ENCODE results near the gene LRRC4C.

The LRRC4C gene

GRCh38 chr11:40370821-40371616, 1088.4 kb downstream of the LRRC4C start:
- DNase-seq (ENCODE audit: low read depth): no peak

DNA sequence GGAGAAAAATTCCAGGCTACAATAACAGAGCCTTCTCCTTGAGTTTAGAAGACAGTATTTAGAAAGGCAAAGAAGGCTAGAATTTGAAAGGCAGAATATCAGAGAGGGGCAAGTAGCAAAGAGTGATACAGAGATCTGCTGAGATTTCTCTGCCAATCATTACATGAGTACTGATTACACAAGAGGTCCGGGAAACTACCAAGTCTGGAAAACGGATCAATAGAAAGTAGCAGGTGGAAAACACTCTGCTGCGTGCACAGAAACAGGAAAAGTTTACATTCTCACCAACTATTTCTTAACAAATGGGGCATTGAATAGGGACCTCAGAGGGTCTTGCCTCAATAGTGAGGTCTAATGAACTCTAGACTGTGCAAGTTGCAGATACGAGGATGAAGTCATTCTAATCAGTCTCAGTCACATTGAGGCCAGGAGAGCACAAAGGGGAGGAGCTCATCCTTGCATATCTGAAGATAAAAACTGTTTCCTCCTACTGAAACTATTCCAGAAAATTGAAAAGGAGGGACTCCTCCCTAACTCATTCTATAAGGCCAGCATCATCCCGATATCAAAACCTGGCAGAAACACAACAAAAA, 1099.2 kb downstream of the LRRC4C start:
- no peak for DNase-seq (ENCODE audit: low read depth)

DNA sequence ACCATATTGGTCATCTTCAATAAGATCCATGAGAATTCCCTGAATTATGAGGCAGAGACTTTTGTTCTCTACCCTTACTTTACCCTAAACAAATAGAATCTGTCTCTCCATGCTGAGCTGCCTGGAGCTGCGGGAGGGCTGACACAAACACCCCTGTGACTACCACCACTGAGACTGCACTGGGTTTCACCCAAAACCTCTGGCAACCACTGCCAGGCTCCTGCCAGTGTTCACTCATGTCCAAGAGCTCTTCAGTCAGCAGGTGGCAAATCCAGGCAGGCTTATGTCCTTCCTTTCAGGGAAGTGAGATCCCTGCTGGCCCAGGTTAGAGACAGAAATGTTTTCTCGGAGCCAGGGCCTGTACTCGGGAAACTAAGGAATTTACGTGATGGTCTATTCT, 1105.3 kb downstream of the LRRC4C start:
- DNase-seq (ENCODE audit: low read depth): no peak

DNA sequence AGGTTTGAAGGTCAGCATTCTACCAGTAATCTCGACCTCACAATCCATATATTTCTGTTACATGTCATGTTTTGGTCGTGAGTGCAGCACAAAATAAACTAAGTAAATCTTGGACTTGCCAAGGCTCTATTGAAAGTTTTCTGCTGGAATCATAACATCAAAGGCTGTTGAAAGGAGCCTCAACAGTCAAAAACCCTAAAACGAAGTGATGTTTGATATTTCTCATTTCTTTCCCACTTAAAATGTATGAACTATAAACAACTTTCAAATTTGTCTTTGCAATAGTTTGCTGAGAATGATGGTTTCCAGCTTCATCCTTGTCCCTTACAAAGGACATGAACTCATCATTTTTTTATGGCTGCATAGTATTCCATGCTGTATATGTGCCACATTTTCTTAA, 1118.5 kb downstream of the LRRC4C start:
- DNase-seq (ENCODE audit: low read depth): no peak

GRCh38 chr11:40338739-40339138, 1120.7 kb downstream of the LRRC4C start:
- no peak for DNase-seq (ENCODE audit: low read depth)

GRCh38 chr11:40338062-40338461, 1121.4 kb downstream of the LRRC4C start:
- no peak for DNase-seq (ENCODE audit: low read depth)

DNA sequence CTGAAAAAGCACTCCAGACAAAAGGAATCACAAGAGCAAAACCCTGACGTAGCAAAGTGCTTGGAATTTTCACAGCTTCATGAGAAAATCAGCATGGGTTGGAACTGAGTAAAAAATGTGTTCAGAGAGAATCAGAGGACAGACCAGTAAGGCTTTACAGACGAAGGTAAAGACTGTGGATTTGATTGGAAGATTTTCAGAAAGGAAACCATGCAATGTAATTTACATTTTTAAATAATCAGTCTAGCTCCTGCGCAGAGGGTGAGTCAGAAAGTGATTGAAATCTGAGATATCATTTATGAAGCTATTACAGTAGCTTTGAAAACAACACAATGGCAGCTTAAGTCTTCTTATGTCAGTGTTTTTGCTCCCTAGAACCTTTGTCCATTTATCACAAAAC, 1122.3 kb downstream of the LRRC4C start:
- DNase-seq (ENCODE audit: low read depth): no peak

DNA sequence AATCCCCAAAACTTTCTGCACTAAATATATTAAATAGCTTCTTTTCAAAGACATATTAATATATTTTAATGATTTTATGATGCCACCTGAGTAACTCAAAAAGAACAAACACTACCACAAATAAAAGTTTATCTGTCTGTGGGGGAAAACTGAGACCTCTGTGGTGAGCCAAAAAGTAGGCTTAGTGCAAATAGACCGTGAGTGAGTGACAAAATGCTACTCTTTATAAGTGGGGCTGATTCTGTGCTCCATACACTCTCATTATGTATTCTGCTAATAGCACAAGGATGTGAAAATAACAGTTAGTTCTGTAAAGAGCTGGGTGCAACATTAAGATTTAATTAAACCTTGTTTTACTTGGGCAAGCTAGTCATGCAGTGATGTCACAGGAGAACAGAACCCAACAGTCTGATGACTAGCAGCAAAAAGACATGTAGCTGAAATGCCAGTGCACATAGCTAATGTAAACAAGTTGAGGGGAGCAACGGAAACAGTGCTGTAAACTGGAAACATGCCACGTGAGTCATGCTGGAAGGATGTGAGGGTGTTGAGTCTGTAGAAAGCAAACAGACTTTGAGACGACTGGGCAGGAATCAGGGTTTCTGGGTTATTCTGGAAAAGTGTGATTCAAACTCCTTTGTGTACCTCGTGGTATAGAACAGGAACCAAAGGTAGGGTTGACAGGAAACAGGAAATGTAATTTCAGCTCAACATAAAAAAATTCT, 1130.4 kb downstream of the LRRC4C start:
- no peak for DNase-seq (ENCODE audit: low read depth)

GRCh38 chr11:40323241-40323640, 1136.2 kb downstream of the LRRC4C start:
- DNase-seq (ENCODE audit: low read depth): no peak

DNA sequence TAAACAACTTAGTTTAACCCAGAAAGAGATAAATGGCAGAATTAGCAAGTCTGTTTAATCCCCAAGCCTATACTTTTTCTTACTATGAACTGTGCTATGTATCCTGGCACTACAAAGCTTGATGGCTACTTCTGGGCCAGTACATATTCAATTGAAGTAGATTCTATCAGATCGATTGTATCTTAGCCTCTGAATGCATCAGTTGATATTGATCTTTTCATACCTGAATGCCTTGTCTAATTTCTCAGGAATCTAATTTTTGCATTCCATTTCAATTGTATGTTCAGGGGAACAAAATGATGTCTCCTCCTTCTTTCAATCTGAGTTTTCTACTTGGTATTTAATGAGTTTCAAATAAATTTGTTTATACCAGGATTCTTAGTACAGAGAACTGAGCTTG, 1137.9 kb downstream of the LRRC4C start:
- DNase-seq (ENCODE audit: low read depth): no peak

- no peak for DNase-seq (ENCODE audit: low read depth)
Observed at GRCh38 chr11:40316171-40316570, 1143.3 kb downstream of the LRRC4C start.

DNA sequence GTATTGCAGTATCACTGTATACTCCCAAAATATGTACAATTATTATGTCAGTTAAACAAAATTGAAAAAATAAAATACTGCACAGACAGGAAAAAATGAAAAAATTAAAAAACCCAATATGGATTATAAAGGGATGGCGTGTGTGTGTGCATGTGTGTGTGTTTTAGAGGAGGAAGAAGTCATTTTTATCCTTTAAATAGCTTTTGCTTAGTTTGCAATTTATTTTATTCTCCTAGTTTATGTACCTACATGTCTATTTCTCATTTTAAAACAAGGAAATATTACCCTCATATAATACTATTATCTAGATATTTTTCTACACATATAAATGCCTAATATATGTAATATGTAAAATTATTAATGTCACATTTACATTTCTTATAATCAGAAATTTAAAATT, 1144.3 kb downstream of the LRRC4C start:
- DNase-seq (ENCODE audit: low read depth): no peak

DNA sequence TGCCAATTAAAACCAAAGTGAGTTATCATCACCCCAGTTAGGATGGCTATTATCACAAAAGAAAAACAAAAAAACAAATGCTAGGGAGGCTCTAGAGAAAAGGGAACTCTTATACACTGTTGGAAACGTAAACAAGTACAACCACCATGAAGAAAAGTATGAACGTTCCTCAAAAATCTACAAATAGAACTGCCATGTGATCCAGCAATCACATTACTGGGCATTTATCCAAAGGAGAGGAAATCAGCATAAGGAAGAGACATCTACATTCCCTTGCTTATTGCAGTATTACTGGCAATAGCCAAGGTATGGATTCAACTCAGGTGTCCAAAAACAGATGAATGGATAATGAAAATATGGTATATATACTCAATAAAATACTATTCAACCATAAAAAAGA, 1145.1 kb downstream of the LRRC4C start:
- no peak for DNase-seq (ENCODE audit: low read depth)

DNA sequence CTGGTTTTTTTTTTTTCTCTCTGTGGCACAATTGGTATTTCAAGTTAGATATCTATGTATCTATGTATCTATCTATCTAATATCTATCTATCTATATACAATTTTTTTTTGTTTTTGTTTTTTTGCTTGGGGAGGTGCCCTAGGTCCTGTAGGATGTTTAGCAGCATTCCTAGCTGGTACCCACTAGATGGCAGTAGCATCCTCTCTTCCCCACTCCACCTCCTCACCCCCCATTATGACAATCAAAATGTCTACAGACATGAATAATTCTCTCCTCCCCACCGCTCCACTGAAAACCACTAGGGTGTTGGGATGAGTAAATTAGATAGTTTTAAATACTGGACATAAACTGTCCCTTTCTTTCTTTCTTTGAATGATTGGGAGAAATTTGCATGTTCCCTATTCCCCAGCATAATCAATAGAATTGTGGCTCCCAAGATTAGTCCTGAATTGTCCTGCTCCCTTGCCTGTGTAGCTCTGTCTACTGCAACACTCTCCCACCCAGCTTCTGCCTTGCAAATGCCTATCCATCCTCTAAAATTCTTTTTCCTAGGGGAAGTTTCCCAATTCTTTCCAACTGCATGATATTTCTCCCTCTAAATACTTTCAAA, 1152.4 kb downstream of the LRRC4C start:
- no peak for DNase-seq (ENCODE audit: low read depth)

- no peak for DNase-seq (ENCODE audit: low read depth)
Observed at GRCh38 chr11:40302669-40303068, 1156.8 kb downstream of the LRRC4C start.

DNA sequence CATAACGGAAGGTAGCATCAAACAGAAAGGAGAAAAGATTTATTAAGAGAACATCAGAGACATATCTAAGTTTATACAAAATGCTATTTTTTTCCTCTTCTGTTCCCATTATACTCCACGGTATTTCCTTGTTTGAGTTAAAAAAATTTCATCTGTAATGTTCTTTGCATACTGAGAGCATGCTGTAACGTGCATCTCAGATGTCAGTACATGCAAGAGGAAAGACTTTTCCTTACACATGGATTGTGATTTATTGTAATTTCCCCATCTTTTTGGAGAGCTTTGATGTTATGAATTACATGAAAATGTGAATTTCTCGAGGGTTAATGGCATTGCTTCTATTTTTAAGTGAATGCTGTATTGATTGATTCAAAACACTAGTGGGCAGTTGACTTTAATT, 1164.0 kb downstream of the LRRC4C start:
- DNase-seq (ENCODE audit: low read depth): no peak

- DNase-seq (ENCODE audit: low read depth): no peak
Observed at GRCh38 chr11:40294741-40295140, 1164.7 kb downstream of the LRRC4C start.

GRCh38 chr11:40294349-40294735, 1165.1 kb downstream of the LRRC4C start:
- no peak for DNase-seq (ENCODE audit: low read depth)

- no peak for DNase-seq (ENCODE audit: low read depth)
Observed at GRCh38 chr11:40293655-40294348, 1165.7 kb downstream of the LRRC4C start.

- no peak for DNase-seq (ENCODE audit: low read depth)
Observed at GRCh38 chr11:40292721-40293508, 1166.5 kb downstream of the LRRC4C start.

- DNase-seq (ENCODE audit: low read depth): no peak
Observed at GRCh38 chr11:40291741-40292140, 1167.7 kb downstream of the LRRC4C start.

All from activated gamma-delta T cell treated with anti-CD3 and anti-CD28 coated beads, Interleukin-2, amount 50 U/mL, for 16 hours (primary cell).